GM12891 (cell line): ENCODE results near the gene EVA1A.

Experiments used
- DNase-seq: peaks from one replicate; pipeline ENCODE4 v3.0.0; 2011; ENCODE audit warnings: low spot score; ENCODE audit not compliant: insufficient read length
- FAIRE-seq: peaks from 2 replicates; lab custom pipeline; 2011; peaks lifted over from hg19 to GRCh38; lab: Jason Lieb, UNC
- PAX5 ChIP-seq: IDR thresholded peaks from 2 replicates; pipeline ENCODE4 v1.6.1; 2011; ENCODE audit warnings: low read length, moderate library complexity, mild to moderate bottlenecking; ENCODE audit not compliant: insufficient read depth, severe bottlenecking
- POLR2A ChIP-seq: IDR thresholded peaks from 2 replicates; pipeline ENCODE4 v1.6.1; 2011; ENCODE audit warnings: low read depth, low read length, control low read depth
- POLR2AphosphoS5 ChIP-seq: IDR thresholded peaks from 2 replicates; pipeline ENCODE4 v1.6.1; 2011; ENCODE audit warnings: low read depth, low read length, control low read depth
- POU2F2 ChIP-seq: IDR thresholded peaks from 2 replicates; pipeline ENCODE4 v1.6.1; 2011; ENCODE audit warnings: low read depth, mild to moderate bottlenecking, control low read depth, low read length, moderate library complexity
- SPI1 ChIP-seq: IDR thresholded peaks from 2 replicates; pipeline ENCODE4 v1.6.1; 2011; ENCODE audit warnings: low read depth, low read length, control low read depth
- TAF1 ChIP-seq: IDR thresholded peaks from 2 replicates; pipeline ENCODE4 v1.6.1; 2011; ENCODE audit warnings: low read depth, low read length, control low read depth

Gene EVA1A

GRCh38 chr2:75555701-75556100 is 5.0 kb downstream of the EVA1A start:
- FAIRE-seq: no peak
- DNase-seq: no peak
- no peak for TF ChIP-seq PAX5
- TF ChIP-seq POLR2AphosphoS5: no peak
- TF ChIP-seq TAF1: no peak
- no peak for TF ChIP-seq POU2F2
- TF ChIP-seq SPI1: no peak
- TF ChIP-seq POLR2A: no peak

GRCh38 chr2:75553935-75554531 is 6.7 kb downstream of the EVA1A start:
- TF ChIP-seq POU2F2: no peak
- TF ChIP-seq SPI1: no peak
- no peak for TF ChIP-seq POLR2A
- no peak for TF ChIP-seq PAX5
- TF ChIP-seq POLR2AphosphoS5: no peak
- TF ChIP-seq TAF1: no peak
- DNase-seq (no peak), FAIRE-seq (no peak)

- FAIRE-seq (no peak), DNase-seq (no peak)
- TF ChIP-seq POLR2A (no peak), SPI1 (no peak), POU2F2 (no peak), PAX5 (no peak), POLR2AphosphoS5 (no peak), TAF1 (no peak)
Measured at GRCh38 chr2:75552222-75552621, 8.5 kb downstream of the EVA1A start.

- no peak for FAIRE-seq
- no peak for DNase-seq
Measured at GRCh38 chr2:75551434-75551833, 9.3 kb downstream of the EVA1A start.

GRCh38 chr2:75549401-75550253 is 11.1 kb downstream of the EVA1A start:
- no peak for TF ChIP-seq SPI1
- TF ChIP-seq PAX5: no peak
- no peak for TF ChIP-seq TAF1
- TF ChIP-seq POU2F2: no peak
- no peak for TF ChIP-seq POLR2AphosphoS5
- no peak for TF ChIP-seq POLR2A
- FAIRE-seq (no peak), DNase-seq (no peak)

More at GRCh38 chr2:75551434-75551833, 9.3 kb downstream of the EVA1A start:
- TF ChIP-seq POU2F2 (no peak), PAX5 (no peak), TAF1 (no peak), POLR2A (no peak), SPI1 (no peak), POLR2AphosphoS5 (no peak)

GRCh38 chr2:75548036-75548573 is 12.6 kb downstream of the EVA1A start:
- DNase-seq: no peak
- no peak for TF ChIP-seq POU2F2
- no peak for TF ChIP-seq SPI1
- TF ChIP-seq PAX5: no peak
- no peak for TF ChIP-seq POLR2A
- no peak for TF ChIP-seq TAF1
- no peak for TF ChIP-seq POLR2AphosphoS5
- FAIRE-seq: no peak

GRCh38 chr2:75547345-75548035 is 13.2 kb downstream of the EVA1A start:
- TF ChIP-seq POLR2A (no peak), POU2F2 (no peak), POLR2AphosphoS5 (no peak), TAF1 (no peak), SPI1 (no peak), PAX5 (no peak)
- FAIRE-seq: no peak
- no peak for DNase-seq

GRCh38 chr2:75545922-75546321 is 14.8 kb downstream of the EVA1A start:
- no peak for FAIRE-seq
- no peak for DNase-seq
- TF ChIP-seq POU2F2: no peak
- TF ChIP-seq SPI1: no peak
- TF ChIP-seq POLR2AphosphoS5: no peak
- TF ChIP-seq TAF1: no peak
- TF ChIP-seq POLR2A: no peak
- no peak for TF ChIP-seq PAX5

GRCh38 chr2:75545387-75545786 is 15.4 kb downstream of the EVA1A start:
- TF ChIP-seq POU2F2 (no peak), POLR2AphosphoS5 (no peak), SPI1 (no peak), POLR2A (no peak), TAF1 (no peak), PAX5 (no peak)
- DNase-seq (no peak), FAIRE-seq (no peak)

- no peak for DNase-seq
- no peak for FAIRE-seq
- TF ChIP-seq SPI1: no peak
- TF ChIP-seq POLR2A: no peak
- TF ChIP-seq POLR2AphosphoS5: no peak
- TF ChIP-seq TAF1: no peak
- TF ChIP-seq PAX5: no peak
- no peak for TF ChIP-seq POU2F2
Measured at GRCh38 chr2:75543446-75543845, 17.3 kb downstream of the EVA1A start.
